ENCODE data around the gene FGF3.

Gene FGF3

DNA sequence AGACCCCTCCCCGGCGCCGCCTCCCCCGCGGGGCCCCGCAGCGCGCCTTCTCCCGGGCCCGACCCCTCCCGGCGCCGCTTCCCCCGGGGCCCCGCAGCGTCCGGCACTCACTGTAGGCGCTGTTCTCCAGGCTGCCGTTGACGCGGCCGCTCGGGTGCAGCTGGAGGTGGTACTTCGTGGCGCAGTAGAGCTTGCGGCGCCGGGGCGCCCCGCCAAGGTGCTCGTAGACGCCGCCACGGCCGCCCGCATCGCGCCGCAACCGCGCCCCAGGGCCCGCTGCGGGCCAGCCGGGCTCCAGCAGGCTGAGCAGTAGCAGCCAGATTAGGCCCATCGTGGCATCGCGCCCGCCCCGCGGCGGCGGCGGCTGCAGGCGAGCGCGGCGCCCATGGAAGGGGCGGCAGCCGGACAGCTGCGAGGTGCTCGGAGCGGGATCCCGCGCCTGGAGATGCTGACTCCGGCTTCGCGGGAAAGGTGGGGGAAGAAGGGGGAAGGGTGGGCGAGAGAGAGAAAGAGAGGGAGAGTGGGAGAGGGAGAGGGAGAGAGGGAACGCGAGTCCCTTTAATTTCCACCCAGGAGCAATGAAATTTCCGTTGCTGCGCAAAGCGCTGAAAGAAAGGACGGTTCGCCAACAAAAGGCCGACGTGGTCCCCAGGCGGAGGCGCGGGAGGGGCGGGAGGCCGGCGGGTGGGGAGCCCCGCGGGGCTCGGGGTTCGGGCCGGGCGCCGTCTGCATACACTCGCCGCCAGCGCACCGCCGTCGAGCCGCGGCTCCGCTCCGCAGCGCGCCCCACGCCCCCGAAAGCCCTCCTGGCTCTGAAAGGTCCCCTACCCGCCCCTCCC lies at the start of gene FGF3:
Gene FGF3 (minus strand): TSS at position 814 of the 839 bp plus-strand sequence. CDS start 483 bp downstream, at position 331.
- no peak for DNase-seq (ENCODE audit: low spot score)

DNA sequence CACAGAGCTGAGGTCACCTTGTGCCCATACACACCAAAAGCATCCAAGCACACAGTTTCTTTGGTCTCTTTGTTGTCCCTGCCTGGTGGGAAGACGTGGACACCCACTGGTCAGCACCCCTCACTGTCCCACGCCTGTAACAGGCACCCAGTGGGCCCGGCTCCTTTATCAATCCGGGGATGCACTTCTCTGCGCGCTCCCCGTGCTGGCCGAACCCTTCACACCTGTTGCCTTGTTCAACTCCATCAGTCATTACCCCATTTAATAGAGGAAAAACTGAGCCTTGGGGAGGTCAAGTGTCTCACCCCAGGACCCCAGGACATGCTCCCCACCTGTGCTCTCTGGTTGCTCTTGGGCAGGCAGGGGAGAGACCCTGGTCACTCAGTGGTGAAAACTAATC lies 49.7 kb upstream of the FGF3 start:
- no peak for DNase-seq (ENCODE audit: low spot score)

GRCh38 chr11:69868006-69868810 lies 49.0 kb upstream of the FGF3 start:
- no peak for DNase-seq (ENCODE audit: low spot score)

- no peak for DNase-seq (ENCODE audit: low spot score)
These were observed 48.1 kb upstream of the FGF3 start for GRCh38 chr11:69867076-69868005.

- no peak for DNase-seq (ENCODE audit: low spot score)
These were observed 47.4 kb upstream of the FGF3 start for GRCh38 chr11:69866648-69867047.

DNA sequence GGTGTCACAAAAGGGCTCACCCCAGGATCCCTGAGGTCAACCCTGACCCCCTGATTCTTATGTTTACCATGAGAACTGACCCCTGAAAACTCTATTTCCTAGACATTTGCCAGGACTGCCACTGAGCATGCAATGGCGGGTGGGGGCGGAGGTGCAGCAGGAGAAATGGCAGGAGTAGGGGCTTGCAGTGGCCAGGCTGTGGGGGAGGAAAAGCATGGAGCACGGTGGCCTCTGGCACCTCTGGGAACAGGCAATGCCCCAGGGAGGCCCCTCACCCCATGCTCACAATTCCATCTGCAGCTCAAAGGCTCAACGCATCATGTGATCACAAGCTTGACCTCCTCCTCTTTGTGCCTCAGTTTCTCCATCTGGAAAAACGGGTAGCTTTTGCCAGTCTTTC lies 46.5 kb upstream of the FGF3 start:
- DNase-seq (ENCODE audit: low spot score) = no peak

- DNase-seq (ENCODE audit: low spot score) = no peak
These were observed 45.8 kb upstream of the FGF3 start for GRCh38 chr11:69864686-69865661.

GRCh38 chr11:69863544-69864200 lies 44.5 kb upstream of the FGF3 start:
- no peak for DNase-seq (ENCODE audit: low spot score)

DNA sequence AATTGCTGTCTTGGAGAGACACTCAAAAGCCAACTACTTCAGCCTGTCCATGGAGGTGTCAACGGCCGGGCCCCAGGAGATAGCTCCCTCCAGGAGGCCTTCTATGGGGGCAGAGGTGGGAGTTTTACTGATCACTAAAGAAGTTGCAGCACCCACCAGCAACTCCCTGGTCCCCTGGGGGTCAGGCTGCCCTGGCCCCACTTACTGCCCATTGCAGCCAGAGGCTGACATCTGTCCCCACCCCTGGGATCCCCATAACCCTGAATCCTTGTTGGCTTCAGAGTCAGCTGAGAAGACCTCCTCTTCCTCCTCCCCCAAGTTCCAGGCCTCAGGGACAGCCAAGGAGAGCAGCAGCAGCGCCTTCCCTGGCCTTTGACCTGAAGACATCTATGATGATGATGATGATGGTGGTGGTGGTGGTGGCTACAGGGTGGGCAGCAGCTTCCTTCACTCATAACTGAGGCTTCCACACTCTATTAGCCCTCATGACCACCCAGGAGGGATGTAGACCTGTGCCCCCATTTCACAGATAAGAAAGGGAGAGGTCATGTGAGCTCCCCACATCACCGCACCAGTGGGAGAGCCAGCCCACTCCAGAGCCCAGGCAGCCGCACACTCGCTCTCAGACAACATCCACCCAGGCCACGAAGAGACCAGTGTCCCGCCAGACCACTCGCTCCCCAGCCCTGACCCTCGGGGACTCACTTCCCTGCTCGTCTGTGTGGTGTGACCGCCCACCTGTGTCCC lies 43.8 kb upstream of the FGF3 start:
- no peak for DNase-seq (ENCODE audit: low spot score)

DNA sequence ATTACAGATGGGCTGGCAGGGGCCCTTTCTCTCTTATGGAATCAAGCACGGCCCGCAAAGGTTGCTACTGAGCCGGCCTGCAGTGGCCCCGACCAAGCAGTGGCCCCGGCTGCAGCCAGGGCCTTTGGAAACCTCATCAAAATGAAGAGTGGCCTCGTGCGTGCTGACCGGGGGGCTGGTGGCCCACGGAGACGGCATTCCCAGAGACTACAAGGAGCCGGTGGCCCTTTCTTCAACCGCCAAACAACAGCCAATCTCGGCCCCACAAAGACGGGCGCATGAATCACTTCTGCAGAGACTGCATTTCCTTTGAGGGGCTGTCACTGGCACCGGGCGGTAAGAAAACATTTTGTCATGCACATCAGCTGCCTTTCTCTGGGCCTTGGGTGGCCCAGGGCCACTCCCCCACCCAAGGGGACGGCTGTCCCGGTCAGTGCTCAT lies 43.1 kb upstream of the FGF3 start:
- DNase-seq (ENCODE audit: low spot score) = no peak

DNA sequence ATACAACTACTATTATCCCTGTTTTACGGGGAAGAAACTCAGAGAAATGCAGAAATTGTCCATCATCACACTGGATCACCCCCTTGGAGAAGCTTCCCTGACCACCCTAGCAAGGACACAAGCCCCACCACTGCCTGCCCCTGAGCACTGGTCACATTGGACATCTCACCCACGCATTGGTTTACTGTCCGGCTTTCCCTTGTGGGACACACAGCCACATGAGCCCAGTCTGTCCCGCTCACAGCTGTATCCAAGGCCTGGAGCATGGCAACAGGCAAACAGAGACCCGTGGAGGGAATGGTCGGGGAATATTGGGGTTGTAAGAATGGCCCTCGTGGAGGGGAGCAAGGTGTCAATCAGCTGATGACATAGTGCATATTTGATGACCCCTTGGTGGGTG lies 42.7 kb upstream of the FGF3 start:
- DNase-seq (ENCODE audit: low spot score) = no peak

GRCh38 chr11:69860796-69861445 lies 41.7 kb upstream of the FGF3 start:
- no peak for DNase-seq (ENCODE audit: low spot score)

- no peak for DNase-seq (ENCODE audit: low spot score)
These were observed 41.0 kb upstream of the FGF3 start for GRCh38 chr11:69860244-69860643.

DNA sequence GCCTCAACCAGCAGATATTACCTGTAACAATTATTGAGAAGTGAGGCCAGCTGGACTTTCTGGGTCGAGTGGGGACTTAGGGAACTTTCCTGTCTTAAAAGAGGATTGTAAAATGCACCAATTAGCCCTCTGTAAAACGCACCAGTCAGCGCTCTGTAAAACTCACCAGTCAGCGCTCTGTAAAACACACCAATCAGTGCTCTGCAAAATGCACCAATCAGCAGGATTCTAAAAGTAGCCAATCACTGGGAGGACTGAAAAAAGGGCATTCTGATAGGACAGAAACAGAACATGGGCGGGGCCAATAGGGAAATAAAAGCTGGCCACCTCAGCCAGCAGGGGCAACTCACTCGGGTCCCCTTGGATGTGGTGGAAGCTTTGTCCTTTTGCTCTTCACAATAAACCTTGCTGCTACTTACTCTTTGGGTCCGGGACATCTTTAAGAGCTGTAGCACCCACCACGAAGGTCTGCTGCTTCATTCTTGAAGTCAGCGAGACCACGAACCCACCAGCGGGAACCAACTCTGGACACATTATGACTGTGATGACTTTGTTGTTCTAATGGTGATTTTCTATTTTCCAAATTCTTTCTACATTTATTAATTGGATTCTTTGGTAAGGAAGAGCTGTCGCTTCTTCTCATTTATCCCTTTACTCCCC lies 40.2 kb upstream of the FGF3 start:
- DNase-seq (ENCODE audit: low spot score) = no peak

GRCh38 chr11:69855421-69855820 lies 36.2 kb upstream of the FGF3 start:
- DNase-seq (ENCODE audit: low spot score) = no peak

- no peak for DNase-seq (ENCODE audit: low spot score)
These were observed 35.5 kb upstream of the FGF3 start for GRCh38 chr11:69854713-69855112.

DNA sequence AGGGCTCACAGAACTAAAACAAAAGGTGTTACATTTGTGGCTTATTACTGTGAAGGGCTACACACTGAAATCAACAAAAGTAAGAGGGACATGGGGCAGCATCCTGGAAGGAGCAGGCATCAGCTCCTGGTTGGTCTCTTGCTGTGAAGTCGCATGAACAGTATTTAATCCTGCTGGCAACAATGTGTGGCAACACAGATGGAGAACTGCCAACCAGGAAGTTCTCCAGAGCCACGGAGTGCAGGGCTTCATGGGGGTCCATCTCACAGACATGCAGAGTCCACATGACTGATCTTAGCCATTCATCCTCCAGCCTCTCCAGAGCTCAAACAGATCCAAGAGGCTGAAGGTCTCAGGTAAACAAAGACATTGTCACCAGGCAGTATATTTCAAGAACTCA lies 32.8 kb upstream of the FGF3 start:
- no peak for DNase-seq (ENCODE audit: low spot score)

DNA sequence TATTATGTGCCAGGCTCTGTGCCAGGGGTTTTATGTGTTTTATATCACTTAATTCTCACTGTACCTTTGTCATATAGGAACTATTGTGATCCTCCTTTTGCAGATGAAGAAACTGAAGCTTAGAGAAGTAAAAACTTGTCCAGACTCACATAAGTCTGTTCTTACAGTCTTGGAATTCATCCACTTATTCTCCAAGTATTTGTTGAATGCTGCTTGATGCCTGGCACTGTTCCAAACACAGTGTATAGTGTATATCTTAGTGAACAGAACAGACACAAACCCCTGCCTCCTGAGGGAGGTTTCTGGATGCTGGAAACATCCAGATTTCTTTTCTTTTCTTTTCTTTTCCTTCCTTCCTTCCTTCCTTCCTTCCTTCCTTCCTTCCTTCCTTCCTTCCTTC lies 29.0 kb upstream of the FGF3 start:
- DNase-seq (ENCODE audit: low spot score) = no peak

DNA sequence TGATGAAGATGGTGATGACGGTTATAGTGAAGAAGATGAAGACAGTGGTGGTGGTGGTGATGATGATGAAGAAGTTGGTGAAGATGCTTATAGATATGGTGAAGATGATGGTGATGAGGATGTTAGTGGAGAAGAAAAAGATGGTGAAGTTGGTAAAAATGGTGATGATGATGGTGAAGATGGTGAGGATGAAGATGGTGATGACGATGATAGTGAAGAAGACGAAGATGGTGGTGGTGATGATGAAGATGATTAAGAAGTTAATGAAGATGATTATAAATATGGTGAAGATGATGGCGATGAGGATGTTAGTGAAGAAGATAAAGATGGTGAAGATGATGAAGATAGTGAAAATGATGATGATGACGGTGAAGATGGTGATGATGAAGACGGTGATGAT lies 25.2 kb upstream of the FGF3 start:
- no peak for DNase-seq (ENCODE audit: low spot score)
